SK-N-SH treated with all-trans-retinoic acid at 6 μM for 48 hours (cell line): ENCODE measurements around the gene AR.

Experiments used
- ARNTL ChIP-seq: fragments of 450-650 bp; formaldehyde crosslinking; IDR thresholded peaks from 2 replicates; pipeline ENCODE4 v1.5.0; 2020; ENCODE audit warnings: low read depth, mild to moderate bottlenecking, moderate library complexity, borderline replicate concordance
- CREB5 ChIP-seq: fragments of 250-450 bp; sonication (Bioruptor Pico); IDR thresholded peaks from 2 replicates; pipeline ENCODE4 v1.5.1; 2020; ENCODE audit warnings: low read depth, mild to moderate bottlenecking, moderate library complexity
- CSDC2 ChIP-seq: fragments of 250-450 bp; sonication (Bioruptor Pico); IDR thresholded peaks from 2 replicates; pipeline ENCODE4 v1.5.0; 2020; ENCODE audit warnings: mild to moderate bottlenecking, moderate library complexity
- GLIS3 ChIP-seq: fragments of 250-450 bp; sonication (Bioruptor Pico); IDR thresholded peaks from 2 replicates; pipeline ENCODE4 v1.5.0; 2020; ENCODE audit warnings: mild to moderate bottlenecking, moderate library complexity
- PATZ1 ChIP-seq: fragments of 250-450 bp; sonication (Bioruptor Pico); IDR thresholded peaks from 2 replicates; pipeline ENCODE4 v1.8.0; 2020; ENCODE audit warnings: mild to moderate bottlenecking, moderate library complexity, borderline replicate concordance
- RARB ChIP-seq: fragments of 250-450 bp; sonication (Bioruptor Pico); IDR thresholded peaks from 2 replicates; pipeline ENCODE4 v1.8.0; 2021; ENCODE audit warnings: mild to moderate bottlenecking, moderate library complexity
- SNAI2 ChIP-seq: fragments of 250-450 bp; sonication (Bioruptor Pico); IDR thresholded peaks from 2 replicates; pipeline ENCODE4 v1.5.0; 2020; ENCODE audit warnings: mild to moderate bottlenecking, moderate library complexity
- ZC3H10 ChIP-seq: fragments of 250-450 bp; sonication (Bioruptor Pico); IDR thresholded peaks from 2 replicates; pipeline ENCODE4 v1.5.1; 2021; ENCODE audit warnings: mild to moderate bottlenecking, moderate library complexity
- ZFP3 ChIP-seq: fragments of 250-450 bp; sonication (Bioruptor Pico); IDR thresholded peaks from 2 replicates; pipeline ENCODE4 v1.5.0; 2020; ENCODE audit warnings: mild to moderate bottlenecking, moderate library complexity
- ZFP30 ChIP-seq: fragments of 450-650 bp; formaldehyde crosslinking; IDR thresholded peaks from 2 replicates; pipeline ENCODE4 v1.5.0; 2022; ENCODE audit warnings: mild to moderate bottlenecking, moderate library complexity

GRCh38 chrX:67583171-67583570, 39.4 kb downstream of the AR start:
- TF ChIP-seq PATZ1 (CRISPR knock-in tag) (no peak), CREB5 (CRISPR knock-in tag) (no peak), ZFP3 (CRISPR knock-in tag) (no peak), GLIS3 (CRISPR knock-in tag) (no peak), SNAI2 (CRISPR knock-in tag) (no peak), ZFP30 (CRISPR knock-in tag) (no peak), ZC3H10 (CRISPR knock-in tag) (no peak), RARB (CRISPR knock-in tag) (no peak), ARNTL (CRISPR knock-in tag) (no peak), CSDC2 (no peak)
